B cell (primary cell): ENCODE data around the gene BRMS1L.

ENCODE experiments used
- EZH2 ChIP-seq: IDR thresholded peaks from 2 replicates; pipeline ENCODE4 v1.6.1; 2012; ENCODE audit warnings: borderline replicate concordance, low read depth, mild to moderate bottlenecking, moderate library complexity, low read length; ENCODE audit not compliant: insufficient read depth, poor library complexity, severe bottlenecking
- TF ChIP-seq, protein P1 (sequence below): fragments of 200-600 bp; IDR thresholded peaks from one replicate; pipeline ENCODE4 v1.8.0; 2022; ENCODE audit warnings: antibody characterized with exemption, mild to moderate bottlenecking

DNA sequence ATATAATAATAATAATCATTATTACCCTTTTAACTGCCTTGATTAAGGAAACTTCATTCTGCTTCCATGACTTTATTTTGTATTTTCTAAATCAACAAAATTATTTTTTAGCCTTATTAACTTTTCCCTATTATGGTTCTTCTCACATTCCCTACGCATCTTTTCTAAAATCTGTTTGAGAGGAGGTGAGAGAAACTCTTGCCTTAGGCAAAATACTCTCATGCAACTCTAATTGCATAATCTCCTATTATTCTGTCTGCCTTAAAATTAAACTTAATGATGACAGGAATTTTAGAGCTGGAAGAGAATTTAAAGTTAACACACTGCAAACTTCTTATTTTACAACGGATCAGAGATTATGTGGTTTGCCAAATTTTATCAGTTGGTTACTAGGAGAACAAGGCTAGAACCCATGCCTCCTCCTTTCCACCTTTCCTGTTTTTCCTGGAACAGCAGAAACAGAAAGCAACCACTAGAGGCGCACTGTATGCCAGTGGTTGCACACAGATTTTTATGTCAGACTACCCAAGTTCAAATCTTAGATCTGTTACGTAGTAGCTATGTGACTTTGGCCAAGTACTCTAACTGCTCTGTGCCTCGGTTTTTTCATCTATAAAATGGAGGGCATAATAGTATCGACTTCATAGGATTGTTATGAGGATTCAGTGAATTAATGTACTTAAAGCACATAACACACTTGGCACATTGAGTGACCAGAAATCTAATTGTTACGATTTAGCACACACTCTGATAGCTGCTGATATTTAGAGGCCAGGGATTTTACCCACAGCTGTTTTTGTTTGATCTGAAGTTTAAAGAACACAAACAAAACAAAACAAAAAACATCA, 4.3 kb upstream of the BRMS1L start:
- TF ChIP-seq, protein P1, sequence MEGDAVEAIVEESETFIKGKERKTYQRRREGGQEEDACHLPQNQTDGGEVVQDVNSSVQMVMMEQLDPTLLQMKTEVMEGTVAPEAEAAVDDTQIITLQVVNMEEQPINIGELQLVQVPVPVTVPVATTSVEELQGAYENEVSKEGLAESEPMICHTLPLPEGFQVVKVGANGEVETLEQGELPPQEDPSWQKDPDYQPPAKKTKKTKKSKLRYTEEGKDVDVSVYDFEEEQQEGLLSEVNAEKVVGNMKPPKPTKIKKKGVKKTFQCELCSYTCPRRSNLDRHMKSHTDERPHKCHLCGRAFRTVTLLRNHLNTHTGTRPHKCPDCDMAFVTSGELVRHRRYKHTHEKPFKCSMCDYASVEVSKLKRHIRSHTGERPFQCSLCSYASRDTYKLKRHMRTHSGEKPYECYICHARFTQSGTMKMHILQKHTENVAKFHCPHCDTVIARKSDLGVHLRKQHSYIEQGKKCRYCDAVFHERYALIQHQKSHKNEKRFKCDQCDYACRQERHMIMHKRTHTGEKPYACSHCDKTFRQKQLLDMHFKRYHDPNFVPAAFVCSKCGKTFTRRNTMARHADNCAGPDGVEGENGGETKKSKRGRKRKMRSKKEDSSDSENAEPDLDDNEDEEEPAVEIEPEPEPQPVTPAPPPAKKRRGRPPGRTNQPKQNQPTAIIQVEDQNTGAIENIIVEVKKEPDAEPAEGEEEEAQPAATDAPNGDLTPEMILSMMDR: peak; percentile 72
- TF ChIP-seq EZH2: no peak
